Breast epithelium (tissue), 3 donors: ENCODE data around the gene CLTRN.

Experiments used
- CTCF ChIP-seq, 3 donors: fragments of 450-650 bp; IDR thresholded peaks; one replicate each; pipeline ENCODE4 v1.5.1; 2016 to 2017; ENCODE audit warnings: antibody characterized with exemption in 3 of 3, mild to moderate bottlenecking in 3 of 3, moderate library complexity in 3 of 3
- POLR2A ChIP-seq: fragments of 450-650 bp; IDR thresholded peaks from one replicate; pipeline ENCODE4 v1.6.1; 2016; ENCODE audit warnings: antibody characterized with exemption, mild to moderate bottlenecking, moderate library complexity
- POLR2AphosphoS5 ChIP-seq, 3 donors: sonication (generic); formaldehyde crosslinking; IDR thresholded peaks; one replicate each; pipeline ENCODE4 v1.6.1; 2017; ENCODE audit warnings: antibody characterized with exemption in 3 of 3

- no peak for TF ChIP-seq CTCF (IDR thresholded peaks at IDR 0.05)
- TF ChIP-seq POLR2A = no peak
- no peak for TF ChIP-seq POLR2AphosphoS5 (IDR thresholded peaks at IDR 0.05)
Observed at GRCh38 chrX:15600049-15600448, 64.6 kb downstream of the CLTRN start.
